Middle frontal gyrus (tissue), 1 donor: ENCODE data around the gene EYS.

ENCODE experiments used
- DNase-seq: peaks from one replicate; pipeline ENCODE4 v3.0.0-alpha.2; 2015; ENCODE audit warnings: low spot score; ENCODE audit errors: extremely low spot score

Gene EYS

DNA sequence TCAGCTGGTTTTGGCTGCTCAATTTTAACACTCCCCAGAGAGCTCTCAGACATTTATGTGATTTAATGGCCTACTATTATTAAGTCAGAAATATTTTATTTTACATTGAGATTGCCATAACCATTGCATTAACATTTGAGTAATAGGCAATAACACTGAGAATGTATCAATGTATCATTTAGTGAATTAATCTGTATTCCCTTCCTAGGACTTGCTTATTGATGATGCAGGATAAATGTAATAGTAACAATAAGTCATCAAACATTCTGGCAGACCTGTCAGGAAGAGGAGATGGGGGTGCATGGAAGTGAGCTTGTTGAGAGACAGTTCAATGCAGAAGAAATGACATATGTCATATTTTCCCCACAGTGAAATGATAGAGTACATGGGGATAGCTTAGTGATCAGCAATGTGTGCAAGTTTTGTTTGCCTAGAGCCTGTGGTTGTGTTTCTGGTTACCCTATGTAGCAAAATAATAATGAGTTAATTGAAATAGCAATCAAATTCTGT is 458.9 kb downstream of the EYS start:
- DNase-seq: no peak

DNA sequence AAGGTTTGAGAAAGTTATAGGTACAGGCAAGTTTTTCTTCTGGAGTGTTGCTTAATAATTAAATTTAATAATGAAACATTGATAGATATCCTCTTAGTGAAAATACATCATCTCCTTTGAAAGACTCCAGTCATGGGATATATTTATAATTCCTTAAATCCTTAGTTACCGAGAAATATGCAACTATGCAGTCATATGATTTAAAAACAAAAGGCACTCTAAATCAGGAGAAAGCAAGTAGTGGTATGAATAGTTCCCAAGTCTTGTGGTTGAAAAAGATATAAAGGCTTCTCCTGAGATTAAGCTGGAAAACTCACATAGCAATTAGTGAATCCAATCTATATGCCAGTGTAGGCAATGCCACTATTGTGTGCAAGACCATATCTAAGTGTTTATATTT is 475.4 kb downstream of the EYS start:
- DNase-seq: no peak

- DNase-seq: no peak
Observed at GRCh38 chr6:65229825-65230224, 477.2 kb downstream of the EYS start.

DNA sequence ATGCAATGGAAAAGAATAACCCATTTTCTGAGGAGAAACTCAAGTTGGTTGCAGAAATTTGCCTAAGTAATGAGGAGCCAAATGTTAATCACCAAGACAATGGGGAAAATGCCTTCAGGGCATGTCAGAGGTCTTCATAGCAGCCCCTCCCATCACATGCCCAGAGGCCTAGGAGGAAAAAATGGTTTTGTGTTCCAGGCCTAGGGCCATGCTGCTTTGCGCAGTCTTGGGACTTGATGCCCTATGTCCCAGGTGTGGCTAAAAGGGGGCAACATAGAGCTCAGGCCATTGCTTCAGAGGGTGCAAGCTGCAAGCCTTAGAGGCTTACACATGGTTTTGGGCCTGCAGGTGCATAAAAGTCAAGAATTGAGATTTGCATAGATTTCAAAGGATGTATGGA is 485.9 kb downstream of the EYS start:
- DNase-seq: no peak

GRCh38 chr6:65202738-65203137 is 504.3 kb downstream of the EYS start:
- DNase-seq: no peak

GRCh38 chr6:65199683-65200082 is 507.3 kb downstream of the EYS start:
- DNase-seq: no peak

DNA sequence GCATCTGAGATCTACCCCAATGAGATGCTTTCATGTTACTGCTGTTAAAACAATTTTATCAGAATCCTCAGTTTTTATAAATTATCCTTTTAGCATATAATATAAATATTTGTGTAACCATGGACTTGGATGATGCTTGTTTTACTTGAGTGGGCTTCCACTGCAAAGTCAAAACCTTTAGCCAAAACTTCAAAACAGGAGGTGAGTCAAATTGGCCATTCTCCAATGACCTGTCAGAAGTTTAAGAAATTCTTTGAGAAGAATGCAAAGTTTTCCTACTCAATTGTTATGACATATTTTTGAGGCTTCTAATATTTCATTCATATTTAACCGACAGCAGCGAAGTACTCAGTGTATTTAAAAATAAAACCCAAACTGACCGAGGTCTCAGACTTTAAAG is 507.9 kb downstream of the EYS start:
- DNase-seq: no peak

DNA sequence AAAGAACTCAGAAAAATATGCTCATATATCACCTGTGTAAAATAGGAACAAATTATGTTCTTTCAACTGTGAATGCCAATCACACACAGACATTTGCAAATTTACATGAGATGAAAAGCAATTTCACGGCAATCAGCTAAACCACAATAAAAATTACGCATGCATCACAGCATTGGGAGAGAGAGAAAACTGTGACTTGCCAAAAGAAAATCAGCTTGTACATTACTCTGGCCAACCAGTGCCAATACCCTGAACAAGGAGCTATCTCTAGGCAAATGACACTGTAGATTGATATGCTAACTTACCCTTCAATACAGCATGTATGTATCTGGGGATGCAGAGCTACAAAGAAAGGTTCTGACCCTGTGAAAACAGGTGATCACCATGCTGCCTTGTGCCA is 515.6 kb downstream of the EYS start:
- no peak for DNase-seq

DNA sequence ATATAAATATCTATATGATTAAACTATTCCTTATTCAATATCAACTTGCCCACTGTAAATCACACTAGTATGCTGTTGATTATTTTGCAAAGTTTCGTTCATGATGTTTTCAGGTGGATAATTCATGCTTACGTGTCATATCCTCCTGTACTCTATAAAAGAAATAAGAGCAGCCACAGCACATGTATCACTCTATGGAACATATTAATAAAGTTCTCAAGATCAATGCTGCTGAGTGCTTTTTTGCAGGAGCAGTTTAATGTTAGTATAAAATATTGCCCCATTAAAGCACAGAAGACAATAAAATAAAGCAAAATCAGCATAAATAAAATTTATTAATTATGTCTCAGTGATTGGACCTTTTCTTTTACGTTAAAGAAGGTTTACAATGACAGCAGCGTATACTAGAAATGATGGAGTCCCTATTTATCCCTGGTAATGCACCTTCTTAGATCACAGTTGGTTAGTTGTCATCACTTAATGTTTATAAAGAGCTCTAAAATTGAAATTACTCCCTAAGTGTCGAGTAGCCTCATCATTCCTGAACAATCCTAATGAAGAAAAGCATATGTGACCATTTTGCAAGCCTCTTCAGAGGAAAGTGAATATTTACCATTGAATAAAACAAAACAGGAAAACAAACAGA is 517.7 kb downstream of the EYS start:
- DNase-seq: no peak

DNA sequence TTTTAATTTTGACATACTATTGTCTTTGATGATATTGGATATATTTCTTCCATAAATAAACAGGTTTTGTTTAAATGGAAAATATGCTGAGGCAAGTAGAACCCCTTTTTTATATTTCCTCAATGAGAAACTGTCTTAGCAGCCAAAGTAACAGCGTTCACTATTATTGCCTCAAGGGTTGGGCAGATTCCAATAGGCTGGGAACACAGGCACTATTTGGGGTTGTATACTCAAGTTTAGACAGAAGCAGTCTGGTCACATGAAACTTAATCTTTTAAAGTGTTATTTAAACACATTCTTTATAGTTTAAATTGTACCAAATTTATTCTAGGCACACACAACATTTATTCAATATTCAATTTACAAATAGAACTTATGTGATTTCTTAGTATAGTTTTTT is 520.2 kb downstream of the EYS start:
- no peak for DNase-seq

DNA sequence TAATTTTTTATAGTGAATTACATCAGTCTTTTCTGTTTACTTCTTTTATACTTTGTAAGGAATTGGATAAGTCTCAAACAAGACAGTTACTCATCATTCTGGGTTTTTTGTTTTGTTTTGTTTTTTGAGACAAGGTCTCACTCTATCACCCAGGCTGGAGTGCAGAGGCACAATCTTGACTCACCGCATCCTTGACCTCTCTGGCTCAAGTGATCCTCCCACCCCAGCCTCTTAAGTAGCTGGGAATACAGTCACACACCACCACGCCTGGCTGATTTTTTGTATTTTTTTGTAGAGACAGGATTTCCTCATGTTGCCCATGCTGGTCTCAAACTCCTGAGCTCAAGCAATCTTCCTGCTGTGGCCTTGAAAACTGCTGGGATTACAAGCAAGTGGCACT is 524.3 kb downstream of the EYS start:
- no peak for DNase-seq

DNA sequence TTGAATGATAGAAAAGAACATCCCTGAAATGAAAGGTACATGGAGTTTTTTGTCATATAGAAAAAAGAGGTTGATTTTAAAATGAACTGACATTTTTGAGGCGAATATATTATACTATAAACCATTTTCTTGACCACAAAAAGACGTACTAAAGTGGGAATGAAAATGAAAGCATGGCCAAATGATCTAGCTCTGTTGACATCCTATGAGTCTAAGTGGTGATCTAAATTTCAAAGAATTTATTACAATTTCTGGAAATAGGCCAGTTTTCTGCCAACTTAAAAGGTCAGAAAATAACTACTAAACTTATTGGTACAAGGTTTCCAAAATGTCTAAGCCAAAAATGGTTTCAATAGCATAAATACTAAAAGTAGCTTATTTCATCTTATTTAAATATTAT is 536.8 kb downstream of the EYS start:
- no peak for DNase-seq

DNA sequence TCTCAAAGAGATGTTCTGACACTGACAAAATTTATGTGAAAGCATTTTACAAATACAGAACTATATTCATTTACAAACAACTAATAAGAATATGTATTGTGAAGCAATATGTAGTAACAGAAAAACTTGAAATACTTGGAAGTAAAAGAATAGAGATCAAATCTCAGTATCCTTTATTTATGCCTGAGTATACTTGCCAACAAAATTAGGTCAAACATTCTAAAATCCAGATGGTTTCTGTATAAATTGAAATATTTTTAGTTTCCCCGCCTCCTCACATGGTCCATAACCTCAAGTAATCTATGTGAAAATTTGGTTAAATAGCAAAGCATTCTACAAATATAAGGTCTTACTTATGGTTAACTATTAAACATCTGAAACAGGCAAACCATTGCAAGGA is 545.4 kb downstream of the EYS start:
- DNase-seq: no peak

- DNase-seq: no peak
Observed at GRCh38 chr6:65157025-65157424, 550.0 kb downstream of the EYS start.

DNA sequence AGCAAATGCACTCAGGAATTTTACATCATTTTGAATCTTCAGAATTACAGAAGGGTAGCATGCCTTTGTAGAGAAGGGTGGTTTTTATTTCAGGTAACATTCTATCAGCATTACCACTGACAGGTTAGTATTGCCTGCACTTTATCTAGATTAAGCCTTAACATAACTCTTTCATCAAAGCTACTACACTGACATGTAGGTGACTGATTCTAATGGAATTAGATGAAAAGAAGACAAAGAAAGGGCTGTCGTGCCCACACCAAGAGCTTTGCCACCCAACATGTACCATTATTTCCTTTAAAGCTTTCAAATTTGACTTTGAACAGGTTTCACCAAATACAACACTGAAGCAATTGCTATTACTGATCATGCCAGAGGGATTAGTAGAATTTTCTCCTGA is 551.9 kb downstream of the EYS start:
- no peak for DNase-seq

- no peak for DNase-seq
Observed at GRCh38 chr6:65149841-65150240, 557.2 kb downstream of the EYS start.

- DNase-seq: no peak
Observed at GRCh38 chr6:65148839-65149238, 558.2 kb downstream of the EYS start.

DNA sequence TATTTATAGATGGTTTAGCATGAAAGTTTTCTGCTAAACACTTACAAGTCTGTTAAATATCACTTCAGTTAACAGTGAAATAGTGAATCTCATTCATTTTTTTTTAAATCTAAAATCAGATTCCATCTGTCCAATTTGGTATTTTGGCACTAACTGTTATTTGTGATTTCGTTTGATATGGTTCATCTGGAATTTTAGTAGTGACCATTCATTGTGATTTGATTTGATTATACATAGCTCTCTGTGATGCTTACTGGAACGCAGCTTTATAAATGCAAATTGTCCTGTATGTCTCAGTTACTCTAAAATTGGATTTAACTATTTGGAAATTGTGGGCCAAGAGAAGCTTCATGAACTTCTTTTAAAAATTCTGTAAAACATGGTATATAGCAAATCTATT is 571.5 kb downstream of the EYS start:
- no peak for DNase-seq

DNA sequence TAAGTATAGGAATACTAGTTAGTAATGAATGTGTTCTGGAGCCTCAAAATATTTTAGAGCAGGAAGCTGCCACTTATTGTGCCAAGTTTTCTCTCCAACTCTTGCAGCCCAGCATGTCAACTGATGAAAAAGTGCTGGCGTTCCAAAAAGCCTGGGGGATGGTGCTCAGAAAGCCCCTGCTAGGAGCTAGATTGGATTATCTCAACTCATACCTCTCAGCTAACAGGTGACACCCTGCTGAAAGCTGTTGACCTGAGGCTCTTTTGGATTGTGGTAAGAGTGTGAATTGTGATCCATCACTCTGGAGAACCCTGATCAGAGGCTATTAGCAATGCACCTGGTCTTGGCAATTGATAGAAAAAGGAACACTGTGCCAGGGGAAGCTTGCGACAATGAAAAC is 580.4 kb downstream of the EYS start:
- DNase-seq: no peak

DNA sequence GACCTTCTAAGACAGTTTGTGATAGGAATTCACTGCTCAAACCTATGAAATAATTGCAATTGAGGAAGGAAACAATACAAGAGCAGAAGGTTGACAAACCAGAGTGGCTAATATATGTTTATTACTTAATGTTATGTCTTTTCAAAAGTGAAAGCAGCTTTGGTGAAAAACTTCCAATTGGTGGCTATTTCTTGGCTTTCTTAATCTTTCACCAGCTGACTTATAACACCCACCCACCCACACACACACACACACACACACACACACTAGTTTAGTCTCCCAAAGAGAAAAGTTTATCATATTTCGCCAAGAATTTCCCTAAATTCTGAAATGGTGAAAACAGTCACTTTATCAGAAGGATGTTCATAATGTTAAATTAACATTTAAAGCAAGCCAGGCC is 583.5 kb downstream of the EYS start:
- DNase-seq: no peak

DNA sequence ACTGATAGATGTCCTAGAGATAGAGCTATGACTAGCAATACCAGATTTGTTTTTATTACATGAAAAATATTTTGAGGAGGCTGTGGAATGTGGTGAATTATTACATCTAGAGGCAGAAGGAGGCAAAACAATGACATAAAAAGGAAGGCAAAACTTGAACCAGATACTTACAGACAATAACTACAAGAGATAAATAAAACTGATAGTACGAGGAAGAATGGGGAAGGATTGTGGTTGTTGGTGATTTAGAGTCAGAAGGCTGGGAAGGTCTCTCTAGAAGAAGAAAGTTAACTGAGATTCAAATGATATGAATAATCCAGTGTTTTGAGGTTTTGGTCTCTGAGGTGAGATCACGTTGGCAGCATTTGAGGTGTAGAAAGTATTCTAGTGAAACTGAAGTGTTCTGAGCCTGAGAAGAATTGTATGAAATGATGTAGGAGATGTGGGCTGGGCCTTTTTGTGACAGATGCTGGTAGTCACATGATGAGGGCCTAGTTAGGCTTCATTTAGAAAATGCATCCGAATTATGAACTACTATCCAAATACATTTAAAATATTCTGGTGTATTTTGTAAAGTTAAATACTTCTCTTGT is 589.1 kb downstream of the EYS start:
- DNase-seq: no peak

DNA sequence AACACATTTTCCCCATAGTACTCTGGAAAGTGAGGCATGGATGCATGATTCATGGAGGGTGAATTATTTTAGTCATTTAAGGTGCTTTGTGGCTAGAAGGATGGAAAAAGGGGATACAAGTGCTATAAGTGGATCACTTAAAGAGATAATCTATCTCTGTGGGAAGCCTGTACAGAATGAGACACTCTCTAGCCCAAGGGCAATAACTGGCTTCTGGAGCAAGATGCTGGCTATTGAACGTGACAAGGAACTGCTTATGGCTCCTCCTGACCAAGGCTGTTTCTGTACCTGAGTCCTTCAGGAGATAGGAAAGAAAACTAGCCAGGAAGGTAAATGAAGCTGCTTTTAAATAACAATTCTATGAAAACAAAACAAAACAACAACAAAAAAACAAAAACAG is 590.7 kb downstream of the EYS start:
- no peak for DNase-seq

DNA sequence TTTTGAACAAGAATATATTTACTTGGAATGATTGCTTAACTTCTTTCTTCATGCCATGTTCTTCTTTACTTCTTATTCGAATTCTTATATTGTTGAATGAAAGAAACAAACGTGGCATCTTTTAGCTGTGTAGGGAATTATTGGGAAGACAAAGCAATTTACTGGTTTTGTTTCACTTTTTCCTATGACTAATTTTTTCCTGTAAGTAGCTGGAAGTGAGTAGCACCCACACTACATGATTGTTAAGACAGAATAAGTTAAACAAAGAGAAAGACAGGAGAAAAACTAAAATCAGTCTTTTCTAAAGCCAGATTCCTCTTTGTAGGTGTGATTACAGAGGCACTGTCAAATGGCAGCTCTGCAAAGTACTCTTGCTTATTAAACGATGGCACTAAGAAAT is 593.4 kb downstream of the EYS start:
- no peak for DNase-seq

GRCh38 chr6:65112435-65112834 is 594.6 kb downstream of the EYS start:
- DNase-seq: no peak
